Peyer's patch (tissue), 4 donors: ENCODE data around the gene ARHGEF38. TPM values are rescaled to one million over a fixed set of nuclear protein-coding genes. Genes with fewer than 3 reads are reported as not detected.

Source experiments
- DNase-seq, 3 donors: peaks; one replicate each; pipeline ENCODE4 v3.0.0-alpha.2; 2017 to 2019
- H3K27ac ChIP-seq, 4 donors: fragments of 200-600 bp; sonication (generic); one replicate each; pipeline ENCODE4 v1.5.1; 2016 to 2019
- H3K27me3 ChIP-seq, 2 donors: fragments of 200-600 bp; sonication (generic); one replicate each; pipeline ENCODE4 v1.5.1; 2019
- H3K36me3 ChIP-seq, 3 donors: fragments of 200-600 bp; sonication (generic); one replicate each; pipeline ENCODE4 v1.5.1; 2016 to 2019
- H3K4me1 ChIP-seq, 4 donors: fragments of 200-600 bp; sonication (generic); one replicate each; pipeline ENCODE4 v1.5.1; 2016 to 2019
- H3K4me3 ChIP-seq, 4 donors: fragments of 200-600 bp; sonication (generic); 1 replicate in 3 of 4; 2 replicates in 1 of 4; pipeline ENCODE4 v1.5.1; 2016 to 2019; ENCODE audit warnings: mild to moderate bottlenecking in 1 of 4
- H3K9me3 ChIP-seq, 4 donors: fragments of 200-600 bp; sonication (generic); one replicate each; pipeline ENCODE4 v1.5.1; 2016 to 2019; ENCODE audit warnings: mild to moderate bottlenecking in 1 of 4
- CTCF ChIP-seq, 6 experiments: fragments of 450-650 bp in 4 of 6; fragments of 200-600 bp in 2 of 6; sonication (generic) in 1 of 6; IDR thresholded peaks; one replicate each; pipeline ENCODE4 v1.5.1; 2017 to 2019; ENCODE audit warnings: antibody characterized with exemption in 6 of 6, mild to moderate bottlenecking in 3 of 6, moderate library complexity in 1 of 6
- POLR2A ChIP-seq, 2 donors: fragments of 450-650 bp; IDR thresholded peaks; one replicate each; pipeline ENCODE4 v1.5.1; 2017; ENCODE audit warnings: antibody characterized with exemption in 2 of 2, mild to moderate bottlenecking in 2 of 2, moderate library complexity in 2 of 2
- total RNA-seq, 4 donors: library from RNA; depleted of rRNA; stranded (reverse); fragments of >200 nt; gene quantifications; one replicate each; pipeline ENCODE4 v1.1.0, GENCODE V29; 2016

ARHGEF38 gene
- total RNA-seq, 4 donors from 2014 or later = 17.3 to 31.8 (median 25.4) TPM

GRCh38 chr4:105591573-105591972 is 39.2 kb downstream of the ARHGEF38 start:
- H3K9me3 ChIP-seq = no peaks in the 10 kb centered on the region
- no peak for TF ChIP-seq POLR2A (IDR thresholded peaks at IDR 0.05)

GRCh38 chr4:105594099-105595010 is 41.9 kb downstream of the ARHGEF38 start:
- H3K27ac ChIP-seq = peak overlapping the region in 2 of 4 donors; percentile 51 to 74
- H3K9me3 ChIP-seq = no peaks in the 10 kb centered on the region
- no peaks in the 10 kb centered on the region for H3K27me3 ChIP-seq
- no peaks in the 10 kb centered on the region for H3K4me1 ChIP-seq
- TF ChIP-seq POLR2A (IDR thresholded peaks at IDR 0.05) = no peak
- no peak for TF ChIP-seq CTCF (IDR thresholded peaks at IDR 0.05)
- DNase-seq = no peak
- no peak overlapping the region for H3K4me3 ChIP-seq
- H3K36me3 ChIP-seq = no peaks in the 10 kb centered on the region

More at GRCh38 chr4:105591573-105591972, 39.2 kb downstream of the ARHGEF38 start:
- Histone ChIP-seq H3K4me1 (peaks cover 0 to 5% (median 1%) of the 10 kb centered on the region in 4 donors), H3K36me3 (no peaks in the 10 kb centered on the region), H3K27me3 (no peaks in the 10 kb centered on the region), H3K27ac (no peak overlapping the region), H3K4me3 (no peak overlapping the region)
- DNase-seq = no peak

GRCh38 chr4:105596684-105597083 is 44.3 kb downstream of the ARHGEF38 start:
- H3K4me3 ChIP-seq = no peak overlapping the region
- no peaks in the 10 kb centered on the region for H3K4me1 ChIP-seq
- no peak for DNase-seq
- no peak overlapping the region for H3K27ac ChIP-seq
- H3K36me3 ChIP-seq = no peaks in the 10 kb centered on the region
- TF ChIP-seq POLR2A (IDR thresholded peaks at IDR 0.05) (no peak), CTCF (IDR thresholded peaks at IDR 0.05) (no peak)
- no peaks in the 10 kb centered on the region for H3K27me3 ChIP-seq
- H3K9me3 ChIP-seq = no peaks in the 10 kb centered on the region

- TF ChIP-seq CTCF (IDR thresholded peaks at IDR 0.05) (no peak), POLR2A (IDR thresholded peaks at IDR 0.05) (no peak)
- Histone ChIP-seq H3K9me3 (no peaks in the 10 kb centered on the region), H3K4me3 (no peak overlapping the region), H3K27ac (no peak overlapping the region), H3K4me1 (no peaks in the 10 kb centered on the region), H3K36me3 (no peaks in the 10 kb centered on the region), H3K27me3 (no peaks in the 10 kb centered on the region)
- no peak for DNase-seq
These were observed 45.6 kb downstream of the ARHGEF38 start for GRCh38 chr4:105598052-105598451.

GRCh38 chr4:105598787-105599186 is 46.4 kb downstream of the ARHGEF38 start:
- H3K27ac ChIP-seq = no peak overlapping the region
- no peak for DNase-seq
- TF ChIP-seq POLR2A (IDR thresholded peaks at IDR 0.05) (no peak), CTCF (IDR thresholded peaks at IDR 0.05) (no peak)
- no peaks in the 10 kb centered on the region for H3K27me3 ChIP-seq
- no peak overlapping the region for H3K4me3 ChIP-seq
- no peaks in the 10 kb centered on the region for H3K9me3 ChIP-seq
- H3K4me1 ChIP-seq = no peaks in the 10 kb centered on the region
- no peaks in the 10 kb centered on the region for H3K36me3 ChIP-seq

GRCh38 chr4:105599482-105599881 is 47.1 kb downstream of the ARHGEF38 start:
- H3K27me3 ChIP-seq = no peaks in the 10 kb centered on the region
- TF ChIP-seq POLR2A (IDR thresholded peaks at IDR 0.05) = no peak
- TF ChIP-seq CTCF (IDR thresholded peaks at IDR 0.05) = no peak
- no peaks in the 10 kb centered on the region for H3K9me3 ChIP-seq
- H3K4me1 ChIP-seq = no peaks in the 10 kb centered on the region
- no peaks in the 10 kb centered on the region for H3K36me3 ChIP-seq
- DNase-seq = no peak
- no peak overlapping the region for H3K27ac ChIP-seq
- no peak overlapping the region for H3K4me3 ChIP-seq
